ENCODE results near the gene GALNT1. TPM values are rescaled to one million over a fixed set of nuclear protein-coding genes. Genes with fewer than 3 reads are reported as not detected.

Gene GALNT1
- total and polyA plus RNA-seq, 2 of the 4 experiments (the other 2 are of a cell fraction): 24.9 to 43.9 TPM

GRCh38 chr18:35696307-35696706 lies 114.8 kb downstream of the GALNT1 start:
- no peak overlapping the region for H3K14ac ChIP-seq (replicated peaks; ENCODE audit: low read depth, low read length)
- H3K79me1 ChIP-seq (ENCODE audit: low read depth in 1 of 2, low read length in 2 of 2): no peaks in the 10 kb centered on the region; a peak in 1 of 4 replicates
- no peak overlapping the region; the same call in 1 of the 2 replicates for H3K4me2 ChIP-seq (ENCODE audit: low read depth, low read length)
- no CpG with 5 or more reads among the region's 3 CpGs for WGBS, 2 experiments (ENCODE audit: extremely low coverage in 2 of 2, insufficient read length in 1 of 2)
- H4K8ac ChIP-seq (ENCODE audit: low read depth in 2 of 2, low read length in 2 of 2): no peak overlapping the region
- H2AK9ac ChIP-seq (replicated peaks; ENCODE audit: low read depth, low read length, poor library complexity): no peak overlapping the region
- no peak overlapping the region for H2BK5ac ChIP-seq (ENCODE audit: low read depth, low read length, poor library complexity, severe bottlenecking)
- ATAC-seq (ENCODE audit: low read depth) (peak; percentile 84), DNase-seq (peak; percentile 58)
- peaks cover 8% of the 10 kb centered on the region; the same call in 1 of the 2 replicates for H3K36me3 ChIP-seq (ENCODE audit: control insufficient read depth, insufficient read depth, low read length)
- H2BK120ac ChIP-seq (ENCODE audit: low read depth, low read length): no peak overlapping the region
- peaks cover 3% of the 10 kb centered on the region for H3K4me1 ChIP-seq (ENCODE audit: control insufficient read depth, insufficient read depth, low read length)
- intact Hi-C loops (cut with micrococcal nuclease): no loop called here
- no peaks in the 10 kb centered on the region for H3K27me3 ChIP-seq (ENCODE audit: control insufficient read depth, insufficient read depth, low read length)
- no peaks in the 10 kb centered on the region for H4K20me1 ChIP-seq (ENCODE audit: insufficient read depth, low read length)
- POLR2A ChIA-PET (ENCODE audit: unreplicated experiment): no interaction called here
- no TSS peak for BruUV-seq (replicated peaks)
- H3K18ac ChIP-seq (ENCODE audit: low read depth, low read length): no peak overlapping the region
- no peak overlapping the region for H3K27ac ChIP-seq (ENCODE audit: insufficient read depth, low read length)
- no peaks in the 10 kb centered on the region; the same call in 1 of the 2 replicates for H3K9me1 ChIP-seq (ENCODE audit: insufficient read depth, low read length)
- H3K9me3 ChIP-seq (ENCODE audit: control insufficient read depth, insufficient read depth, low read length): no peaks in the 10 kb centered on the region
- no peak overlapping the region for H2AFZ ChIP-seq (replicated peaks; ENCODE audit: low read length, poor library complexity)
- no peak overlapping the region for H2BK20ac ChIP-seq (ENCODE audit: low read depth, low read length)
- no peak for TF ChIP-seq SMC3 (IDR thresholded peaks at IDR 0.05; ENCODE audit: low read depth, low read length)
- H3K56ac ChIP-seq (ENCODE audit: extremely low read depth, insufficient read depth, low read length): no peak overlapping the region
- in situ Hi-C loops (cut with MboI; ENCODE audit: low sequenced_read_pairs): no loop called here
- no peak overlapping the region for H4K91ac ChIP-seq (ENCODE audit: insufficient read depth, low read depth, low read length)
- no peak overlapping the region for H3K4ac ChIP-seq (ENCODE audit: low read depth, low read length)
- no peak overlapping the region for H3K4me3 ChIP-seq (ENCODE audit: insufficient read depth, low read depth, low read length)
- no peak overlapping the region for H2BK15ac ChIP-seq (ENCODE audit: low read depth, low read length)
- H4K5ac ChIP-seq (ENCODE audit: low read depth, low read length): no peak overlapping the region
- no peak overlapping the region for H3K23ac ChIP-seq (ENCODE audit: low read depth, low read length)
- CTCF ChIA-PET: interaction anchor here (1.3 to 1.4 kb wide), 2 partner anchors 15 to 310 kb away, joined by 3 read pairs; no protein-coding TSS in a partner anchor
- no peak overlapping the region for H3K9ac ChIP-seq (ENCODE audit: low read depth, low read length)
- no peak overlapping the region for H2AK5ac ChIP-seq (ENCODE audit: low read depth, low read length)
- dilution Hi-C loops (cut with HindIII; ENCODE audit: low sequenced_read_pairs, unreplicated experiment): no loop called here
